PC-3 (cell line): ENCODE measurements around the gene TDRKH.

ENCODE experiments used
- CTCF ChIP-seq: fragments of 300-600 bp; sonication (generic); conservative IDR thresholded peaks from 2 replicates; pipeline ENCODE4 v1.5.1; 2017; ENCODE audit warnings: antibody characterized with exemption, low read depth, mild to moderate bottlenecking, low read length
- EZH2 ChIP-seq: fragments of 300-600 bp; sonication (generic); IDR thresholded peaks from one replicate; pipeline ENCODE4 v1.6.1; 2017; ENCODE audit warnings: antibody characterized with exemption, mild to moderate bottlenecking, low read length; ENCODE audit not compliant: unreplicated experiment

- TF ChIP-seq EZH2 = no peak
- TF ChIP-seq CTCF = no peak
These were observed 41.3 kb upstream of the TDRKH start, which contains the start of gene RORC for GRCh38 chr1:151831605-151832004.
